Nucleus accumbens (tissue), 56 donors: ENCODE measurements around the gene CLHC1.

Experiments
- DNase-seq, 56 donors: peaks; one replicate each; lab custom pipeline; 2025; lab: John Stamatoyannopoulos, UW

Gene CLHC1

GRCh38 chr2:55173438-55174054 lies 58.5 kb downstream of the CLHC1 start:
- no peak for DNase-seq

DNA sequence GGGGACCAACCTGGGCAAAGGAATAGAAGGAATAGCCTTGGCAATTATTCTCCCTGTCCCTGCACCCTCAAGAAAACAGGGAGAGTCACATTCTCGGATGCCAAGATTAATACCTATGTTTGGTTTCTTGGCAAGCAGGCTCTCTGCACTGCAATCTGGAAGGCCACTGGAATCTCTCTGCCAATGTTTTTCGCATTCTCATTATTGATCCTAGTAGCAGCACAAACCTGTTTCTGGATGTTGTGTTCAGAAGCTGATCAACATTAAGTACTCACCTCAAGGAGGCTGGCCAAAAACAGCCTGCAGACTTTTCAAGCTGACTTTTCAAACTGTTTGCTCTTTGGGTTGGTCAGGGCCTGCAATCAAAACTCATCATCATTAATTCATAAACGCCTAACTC lies 62.2 kb downstream of the CLHC1 start:
- DNase-seq: no peak

DNA sequence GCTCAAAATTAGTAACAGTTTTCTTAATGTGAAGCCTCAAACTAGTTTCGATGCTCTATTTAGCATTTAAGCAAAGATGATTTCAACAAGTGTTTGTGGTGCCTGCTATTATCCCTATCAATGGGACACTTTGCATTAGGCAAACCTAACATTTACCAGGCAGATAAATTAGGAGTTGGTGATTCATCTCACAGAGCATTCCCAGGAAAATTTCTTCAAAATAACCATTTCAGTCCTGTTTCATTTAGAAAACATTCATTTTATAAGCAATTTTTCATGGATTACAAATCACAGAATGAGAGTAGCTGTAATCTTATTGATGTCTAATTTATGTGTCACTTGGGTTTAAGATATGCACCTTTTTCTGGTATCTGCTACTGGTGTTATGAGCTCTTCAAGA lies 62.7 kb downstream of the CLHC1 start:
- no peak for DNase-seq

DNA sequence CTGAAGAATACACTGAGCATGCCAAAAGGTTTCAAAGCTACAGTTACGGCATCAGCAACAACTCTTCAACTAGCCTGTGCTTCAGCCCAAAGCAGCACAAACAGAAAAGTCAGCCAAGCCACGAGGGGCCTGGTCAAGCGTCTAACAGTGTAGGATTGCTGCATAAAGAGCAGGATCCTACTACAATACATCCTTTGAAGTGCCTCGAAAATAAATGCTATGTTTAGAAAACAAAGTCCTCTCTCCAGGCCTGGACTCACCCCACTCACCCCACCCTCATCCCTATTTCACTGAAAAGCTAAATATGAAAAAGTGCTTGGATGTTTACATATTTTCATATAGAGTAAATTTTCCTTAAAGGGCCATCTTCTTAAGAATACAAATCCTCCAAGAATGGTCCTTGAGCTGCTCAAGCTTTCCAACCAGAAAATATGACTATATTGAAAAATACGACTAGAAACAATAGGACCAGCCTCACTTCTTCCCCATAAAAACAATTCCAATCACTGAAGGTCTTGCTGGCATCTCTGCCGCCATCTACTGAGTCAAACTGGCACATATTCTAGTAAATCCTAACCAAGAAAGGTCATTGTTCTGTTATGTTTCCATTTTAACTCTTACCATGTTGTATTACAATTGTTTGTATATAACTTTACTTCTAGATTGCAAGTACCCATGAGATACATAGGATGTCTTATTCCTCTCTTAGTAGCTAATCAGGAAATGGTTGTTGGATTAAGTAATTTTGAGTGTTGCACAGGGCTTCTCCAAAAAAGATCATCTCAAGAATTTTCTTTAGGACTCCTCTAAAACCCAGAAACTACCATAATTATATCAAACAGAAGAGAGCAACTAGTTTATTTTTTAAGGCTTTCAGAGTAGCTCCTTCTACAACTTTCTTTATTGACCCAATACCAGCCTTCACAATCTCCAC lies 63.6 kb downstream of the CLHC1 start:
- peak in 47 of 56 donors; percentile 29 to 88 (median 64) for DNase-seq

DNA sequence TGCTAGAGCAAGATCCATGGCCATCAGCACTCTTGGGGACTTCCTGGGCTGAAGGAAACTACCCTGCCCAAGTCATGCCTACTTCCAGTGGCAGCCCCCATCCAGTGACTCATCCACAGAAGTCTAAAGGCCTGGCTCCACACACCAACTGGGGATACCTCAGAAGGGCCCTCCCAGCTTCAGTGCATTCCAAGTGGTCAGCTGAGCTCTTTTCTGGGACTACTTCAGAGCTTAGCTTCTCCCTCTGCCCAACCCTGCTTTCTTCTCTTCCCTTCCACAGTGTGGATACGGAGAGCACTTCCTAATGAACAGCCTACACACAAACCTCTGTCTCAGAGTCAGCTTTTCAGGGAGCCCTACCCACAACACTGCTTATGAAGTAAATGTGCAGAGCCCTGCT lies 66.5 kb downstream of the CLHC1 start:
- peak in 2 of 56 donors; percentile 21 to 44 for DNase-seq

GRCh38 chr2:55164534-55165480 lies 67.3 kb downstream of the CLHC1 start:
- DNase-seq: no peak

- no peak for DNase-seq
Measured at GRCh38 chr2:55163941-55164390, 68.1 kb downstream of the CLHC1 start.

GRCh38 chr2:55163274-55163721 lies 68.8 kb downstream of the CLHC1 start:
- DNase-seq: peak in 6 of 56 donors; percentile 31 to 44 (median 34)

DNA sequence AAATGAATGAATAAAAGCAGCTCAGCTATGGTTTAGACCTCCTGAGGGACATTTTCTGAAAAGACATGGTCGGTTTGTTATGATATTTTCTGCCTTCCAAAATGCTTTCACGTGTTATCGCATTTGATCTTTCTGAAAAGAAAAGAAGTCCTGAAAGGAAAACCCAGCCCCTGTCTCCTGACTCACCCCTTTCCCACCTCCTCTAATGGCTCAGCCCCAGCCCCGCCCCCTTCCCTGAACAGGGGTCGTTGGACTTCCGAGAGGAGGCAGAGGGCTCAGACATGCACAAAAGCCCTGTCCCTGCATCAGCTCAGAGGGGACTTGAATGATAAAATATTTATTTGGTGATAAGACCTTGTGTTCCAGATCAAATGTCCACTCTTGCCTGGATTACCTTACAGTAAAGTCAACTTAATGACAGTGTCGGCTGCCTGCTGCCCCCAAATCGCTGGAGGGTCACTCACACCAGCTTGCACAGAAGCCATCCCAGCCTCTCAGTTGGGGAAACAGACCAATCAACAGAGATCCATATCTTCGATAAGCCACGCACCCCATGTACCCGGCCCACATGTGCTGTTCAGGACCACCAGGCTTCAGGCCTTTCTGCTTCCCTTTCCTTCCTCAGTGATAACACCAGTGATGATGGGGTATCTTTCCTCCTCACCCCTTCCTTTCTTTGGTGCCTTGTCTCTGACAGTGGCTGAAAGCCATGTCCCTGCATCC lies 69.6 kb downstream of the CLHC1 start:
- DNase-seq: no peak

- DNase-seq: peak in 20 of 56 donors; percentile 26 to 68 (median 48)
Measured at GRCh38 chr2:55161295-55162210, 70.5 kb downstream of the CLHC1 start.

DNA sequence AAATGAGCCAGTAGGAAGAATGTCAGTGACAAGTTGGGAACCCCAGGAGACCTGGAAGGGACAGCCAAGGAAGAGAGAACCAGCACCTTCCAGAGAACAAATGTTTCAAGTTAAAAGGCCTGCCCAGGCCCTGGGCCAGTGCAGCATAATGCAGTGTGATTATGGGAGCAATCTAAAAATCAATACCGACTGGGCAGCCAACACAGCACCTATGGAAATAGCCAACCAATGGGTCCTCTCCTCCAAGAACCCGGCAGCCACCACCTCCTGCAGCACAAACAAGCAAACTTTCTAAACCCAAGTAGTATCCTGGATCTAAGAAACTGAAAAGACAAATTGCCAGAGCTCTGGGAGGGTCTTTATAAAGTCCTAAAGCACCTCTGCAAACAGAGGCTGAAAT lies 71.7 kb downstream of the CLHC1 start:
- no peak for DNase-seq

GRCh38 chr2:55159752-55160151 lies 72.3 kb downstream of the CLHC1 start:
- DNase-seq: no peak

GRCh38 chr2:55159037-55159651 lies 72.9 kb downstream of the CLHC1 start:
- DNase-seq: peak in 7 of 56 donors; percentile 11 to 46 (median 31)

GRCh38 chr2:55158111-55158814 lies 73.8 kb downstream of the CLHC1 start:
- no peak for DNase-seq

- DNase-seq: no peak
Measured at GRCh38 chr2:55157474-55157884, 74.6 kb downstream of the CLHC1 start.

- no peak for DNase-seq
Measured at GRCh38 chr2:55156984-55157383, 75.1 kb downstream of the CLHC1 start.

- peak in 3 of 56 donors; percentile 14 to 46 (median 34) for DNase-seq
Measured at GRCh38 chr2:55156326-55156725, 75.8 kb downstream of the CLHC1 start.
